Mammary microvascular endothelial cell (primary cell): ENCODE measurements around the gene ANKRD40CL. TPM values are rescaled to one million over a fixed set of nuclear protein-coding genes. Genes with fewer than 3 reads are reported as not detected.

Source experiments
- total RNA-seq: library from RNA; depleted of rRNA; stranded (reverse); fragments of >200 nt; gene quantifications from 2 replicates; pipeline ENCODE4 v1.2.3, GENCODE V29; 2015

ANKRD40CL gene
- not detected in 2 replicates for total RNA-seq

GRCh38 chr17:50767446-50767845 lies at the start of gene ANKRD40CL:
Gene ANKRD40CL, minus strand, starts transcription at chr17:50767518. Its CDS starts 605 bp downstream, at chr17:50766913.

GRCh38 chr17:50719144-50719923 lies 48.0 kb downstream of the ANKRD40CL start, which contains the start of gene LUC7L3:
Gene LUC7L3, plus strand, starts transcription at chr17:50719603. Its CDS starts 130 bp downstream, at chr17:50719733.

Other genes with a start within 250 kb of the ANKRD40CL start
- gene EPN3, start 234.8 kb downstream of the ANKRD40CL start, total RNA-seq = 0.10 and 0.13 TPM in 2 replicates
- 63.4 and 103 TPM in 2 replicates for gene SPATA20, start 220.3 kb downstream of the ANKRD40CL start, total RNA-seq
- not detected in 2 replicates for gene CACNA1G, start 206.8 kb downstream of the ANKRD40CL start, total RNA-seq
- 0.64 and 1.2 TPM in 2 replicates for gene ABCC3, start 132.6 kb downstream of the ANKRD40CL start, total RNA-seq
- 41.3 and 41.8 TPM in 2 replicates for gene ANKRD40, start 59.6 kb downstream of the ANKRD40CL start, total RNA-seq
- gene LUC7L3, start 47.9 kb downstream of the ANKRD40CL start, total RNA-seq = 19.7 and 31.1 TPM in 2 replicates
- not detected in 2 replicates for gene WFIKKN2, start 68.1 kb upstream of the ANKRD40CL start, total RNA-seq
- gene TOB1, start 98.8 kb upstream of the ANKRD40CL start, total RNA-seq = 2.8 and 4.3 TPM in 2 replicates